NCI-H128 (cell line): ENCODE results near the gene PBX4.

Experiments
- DNase-seq: peaks from one replicate; lab custom pipeline; 2025; ENCODE audit not compliant: unreplicated experiment; lab: John Stamatoyannopoulos, UW

PBX4 gene

DNA sequence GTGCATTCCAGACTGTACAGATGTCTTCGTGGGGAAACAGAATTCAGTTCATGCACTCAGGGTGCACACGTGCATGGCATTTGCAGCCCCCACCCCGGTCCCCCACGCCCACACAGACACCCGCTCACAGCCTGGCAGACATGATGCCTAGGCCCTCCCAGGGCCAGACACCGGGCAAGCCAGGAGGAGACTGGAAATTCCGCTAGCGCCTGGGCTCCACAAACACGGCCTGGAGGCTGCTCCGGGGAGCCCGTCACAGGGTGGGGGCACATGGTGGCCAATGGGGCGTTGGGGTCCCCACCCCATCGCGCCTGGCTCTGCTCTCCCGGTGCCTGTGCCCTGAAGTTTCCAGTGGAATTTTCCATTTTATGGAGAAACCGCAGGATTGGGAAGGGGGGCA is 76.9 kb downstream of the PBX4 start:
- DNase-seq = no peak

DNA sequence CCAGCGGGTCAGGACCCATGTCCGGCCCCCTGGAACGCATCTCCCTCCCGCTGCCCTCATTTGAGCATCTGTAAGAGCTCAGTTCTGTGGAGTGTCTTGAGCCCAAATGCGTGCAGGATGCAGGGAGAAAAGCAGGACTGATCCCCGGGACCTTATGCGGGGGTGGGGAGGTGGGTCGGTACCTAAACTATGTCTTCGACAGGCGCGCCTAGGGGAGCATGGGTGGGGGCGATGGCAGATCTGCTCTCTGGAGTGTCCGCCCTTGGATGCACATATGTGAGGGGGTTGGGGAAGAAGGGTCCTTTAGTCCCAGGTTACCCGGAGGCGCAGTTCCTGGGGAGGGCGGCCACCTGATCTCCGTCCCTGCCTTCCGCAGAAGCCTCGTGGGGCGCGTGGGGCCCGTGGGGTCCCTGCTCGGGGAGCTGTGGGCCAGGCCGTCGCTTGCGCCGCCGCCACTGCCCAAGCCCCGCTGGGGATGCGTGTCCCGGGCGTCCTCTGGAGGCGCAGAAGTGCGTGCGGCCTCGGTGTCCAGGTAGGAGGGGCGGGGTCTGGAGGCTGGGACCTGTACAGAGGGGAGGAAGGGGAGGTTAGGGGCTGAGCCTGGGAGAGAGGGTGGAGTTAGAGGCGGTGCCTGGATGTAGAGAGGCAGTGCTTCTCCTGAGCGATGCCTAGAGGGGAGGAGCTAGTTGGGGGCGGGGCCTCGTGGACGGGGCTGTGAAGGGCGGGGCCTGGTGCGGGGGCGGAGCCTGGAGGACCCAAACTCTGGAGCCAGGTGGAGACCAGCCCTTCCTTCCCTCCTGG is 77.6 kb downstream of the PBX4 start:
- DNase-seq = no peak

DNA sequence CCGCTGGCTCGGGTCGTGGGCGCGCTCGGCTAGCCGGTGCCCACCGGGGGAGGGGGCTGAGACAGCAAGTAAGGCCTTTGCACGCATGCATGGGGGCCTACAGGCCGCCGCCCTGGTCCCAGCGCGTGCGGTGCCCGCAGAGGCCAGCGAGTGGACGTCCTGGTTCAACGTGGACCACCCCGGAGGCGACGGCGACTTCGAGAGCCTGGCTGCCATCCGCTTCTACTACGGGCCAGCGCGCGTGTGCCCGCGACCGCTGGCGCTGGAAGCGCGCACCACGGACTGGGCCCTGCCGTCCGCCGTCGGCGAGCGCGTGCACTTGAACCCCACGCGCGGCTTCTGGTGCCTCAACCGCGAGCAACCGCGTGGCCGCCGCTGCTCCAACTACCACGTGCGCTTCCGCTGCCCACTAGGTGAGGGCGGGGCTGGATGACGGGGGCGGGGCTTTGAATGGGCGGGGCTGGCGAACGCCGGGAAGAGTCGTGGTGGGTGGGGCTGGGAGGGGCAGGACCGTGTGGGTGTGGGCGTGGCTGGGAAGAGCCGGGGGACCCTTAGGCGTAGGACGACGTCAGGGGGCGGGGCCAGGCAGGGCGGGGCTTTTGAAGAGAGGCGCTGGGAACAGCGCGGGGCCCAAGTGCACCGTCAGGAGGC is 78.3 kb downstream of the PBX4 start:
- DNase-seq = no peak

- DNase-seq = no peak
Observed at GRCh38 chr19:19539698-19540063, 78.8 kb downstream of the PBX4 start.

DNA sequence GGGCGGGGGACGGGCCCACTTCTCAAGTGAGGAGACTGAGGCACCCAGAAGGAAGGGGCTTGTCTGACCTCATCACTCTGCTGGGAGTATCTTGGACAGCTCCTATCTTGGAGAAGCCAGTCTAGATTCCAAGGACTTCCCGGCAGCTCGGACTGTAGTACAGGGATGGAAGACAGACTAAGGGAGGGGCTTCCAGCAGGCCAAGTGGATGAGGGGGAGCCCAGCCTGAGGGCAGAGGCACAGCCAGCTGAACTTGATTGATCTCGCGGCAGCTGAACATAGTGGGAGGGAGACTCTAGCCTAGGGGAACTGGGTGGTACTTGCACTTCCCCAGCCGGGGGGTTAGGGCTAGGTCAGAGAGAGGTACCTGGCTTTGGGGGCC is 79.7 kb downstream of the PBX4 start:
- no peak for DNase-seq

DNA sequence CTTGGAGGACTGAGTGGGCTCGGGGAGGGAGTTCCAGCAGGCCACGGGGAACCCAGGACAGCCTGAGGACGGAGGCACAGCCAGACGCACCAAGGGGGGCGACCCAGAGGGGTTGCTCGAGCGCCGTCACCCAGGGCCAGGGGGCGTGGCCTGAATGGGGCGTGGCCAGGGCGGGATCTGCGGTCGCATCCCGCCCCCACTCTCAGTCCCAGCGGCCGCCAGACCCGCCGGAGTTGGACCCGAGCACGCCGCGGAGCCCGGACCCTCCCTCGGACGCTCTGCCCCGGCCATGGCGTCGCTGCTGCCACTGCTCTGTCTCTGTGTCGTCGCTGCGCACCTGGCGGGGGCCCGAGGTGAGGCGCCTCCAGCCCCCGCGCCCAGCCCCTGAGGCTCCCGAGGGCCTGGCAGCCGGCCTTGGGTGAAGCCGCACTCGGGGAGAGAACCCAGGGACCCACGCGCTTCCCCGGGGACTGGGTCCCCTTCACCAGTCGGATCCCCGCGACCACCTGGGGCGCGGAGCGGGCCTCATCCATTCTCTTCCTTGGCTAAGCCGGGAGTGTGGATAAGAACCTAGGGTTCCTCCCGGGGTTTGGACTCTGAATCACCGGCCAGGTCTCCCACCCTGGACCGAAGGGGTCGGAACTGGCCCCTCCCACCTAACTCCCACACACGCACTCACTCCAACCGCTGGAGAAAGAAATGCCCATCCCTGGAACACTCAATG is 80.3 kb downstream of the PBX4 start, which contains the start of gene CILP2:
CILP2 (plus strand) TSS at position 205 of the 724 bp plus-strand sequence; CDS start at position 290, 85 bp downstream.
- peak; percentile 30 for DNase-seq

GRCh38 chr19:19537075-19538048 is 81.1 kb downstream of the PBX4 start:
- DNase-seq = no peak

- no peak for DNase-seq
Observed at GRCh38 chr19:19535311-19536191, 82.9 kb downstream of the PBX4 start.

- DNase-seq = no peak
Observed at GRCh38 chr19:19534556-19535265, 83.8 kb downstream of the PBX4 start.

DNA sequence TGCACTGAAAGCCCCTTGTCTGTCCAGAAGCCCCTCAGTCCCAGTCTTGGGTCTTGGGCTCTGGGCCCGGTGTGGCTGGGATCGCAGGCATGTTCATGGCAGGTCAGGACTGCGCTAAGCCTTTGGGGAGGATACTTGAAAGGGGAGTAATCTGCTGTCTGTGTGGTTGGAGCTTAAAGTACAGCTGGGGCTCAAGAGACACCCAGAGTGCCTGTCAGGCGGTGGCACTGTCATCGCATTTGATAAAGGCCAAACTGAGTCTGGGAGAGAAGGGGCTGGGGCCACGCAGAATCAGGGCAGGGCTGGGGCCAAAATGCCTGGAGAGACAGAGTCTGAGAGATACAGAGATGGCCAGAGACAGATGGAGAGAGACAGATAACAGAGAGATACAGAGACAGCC is 84.6 kb downstream of the PBX4 start:
- DNase-seq = no peak

- no peak for DNase-seq
Observed at GRCh38 chr19:19532806-19533701, 85.4 kb downstream of the PBX4 start.

GRCh38 chr19:19531951-19532805 is 86.3 kb downstream of the PBX4 start:
- DNase-seq = peak; percentile 32

GRCh38 chr19:19530889-19531288 is 87.6 kb downstream of the PBX4 start:
- no peak for DNase-seq

DNA sequence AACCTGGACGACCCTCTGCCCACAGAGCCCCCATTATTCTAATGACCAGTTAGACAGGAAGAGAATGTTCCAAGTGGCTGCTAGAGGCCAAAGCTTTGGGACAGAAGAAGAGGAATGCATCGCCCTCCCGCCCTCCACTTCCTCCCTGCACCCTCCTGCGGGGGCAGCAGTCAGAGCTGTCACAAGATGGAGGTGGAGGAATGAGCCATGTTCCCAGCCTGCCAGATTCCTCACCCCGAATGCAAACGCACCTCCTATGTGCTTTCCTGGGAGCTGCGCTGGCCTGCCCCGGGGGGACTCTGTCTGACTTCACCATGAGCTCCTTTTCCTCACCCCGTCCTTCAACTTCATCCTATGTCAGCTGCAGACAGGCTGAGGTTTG is 88.1 kb downstream of the PBX4 start:
- no peak for DNase-seq

DNA sequence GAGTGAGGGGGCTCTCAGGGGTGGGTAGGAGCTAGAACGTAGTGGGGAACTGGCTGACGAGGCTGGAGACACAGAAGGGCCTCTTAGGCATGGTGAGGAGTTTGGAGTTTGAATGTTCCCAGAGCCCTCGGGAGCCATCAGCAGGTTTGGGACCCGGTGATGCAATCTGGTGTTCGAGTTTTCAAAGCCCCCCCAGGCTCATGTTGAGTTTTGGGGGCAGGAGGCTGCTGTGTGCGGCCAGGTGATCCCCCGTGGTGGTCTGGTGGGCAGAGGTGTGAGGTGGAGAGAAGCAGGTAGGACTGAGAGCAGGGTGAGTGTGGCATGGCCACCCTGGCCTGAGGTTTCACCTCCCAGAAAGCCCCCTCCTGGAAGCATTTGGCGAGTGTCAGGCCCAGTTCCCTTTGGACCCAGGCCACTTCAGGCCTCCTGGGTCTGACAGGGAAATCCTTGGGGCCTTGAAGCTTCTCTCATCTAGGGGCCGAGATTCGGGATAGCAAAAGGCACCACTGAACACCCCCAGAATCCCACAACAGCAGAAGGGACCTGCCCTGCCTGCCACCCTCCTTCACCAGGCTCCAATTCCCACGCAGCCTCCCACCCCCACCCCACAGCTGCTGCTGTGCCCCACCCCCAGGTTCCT is 88.6 kb downstream of the PBX4 start:
- DNase-seq = no peak

DNA sequence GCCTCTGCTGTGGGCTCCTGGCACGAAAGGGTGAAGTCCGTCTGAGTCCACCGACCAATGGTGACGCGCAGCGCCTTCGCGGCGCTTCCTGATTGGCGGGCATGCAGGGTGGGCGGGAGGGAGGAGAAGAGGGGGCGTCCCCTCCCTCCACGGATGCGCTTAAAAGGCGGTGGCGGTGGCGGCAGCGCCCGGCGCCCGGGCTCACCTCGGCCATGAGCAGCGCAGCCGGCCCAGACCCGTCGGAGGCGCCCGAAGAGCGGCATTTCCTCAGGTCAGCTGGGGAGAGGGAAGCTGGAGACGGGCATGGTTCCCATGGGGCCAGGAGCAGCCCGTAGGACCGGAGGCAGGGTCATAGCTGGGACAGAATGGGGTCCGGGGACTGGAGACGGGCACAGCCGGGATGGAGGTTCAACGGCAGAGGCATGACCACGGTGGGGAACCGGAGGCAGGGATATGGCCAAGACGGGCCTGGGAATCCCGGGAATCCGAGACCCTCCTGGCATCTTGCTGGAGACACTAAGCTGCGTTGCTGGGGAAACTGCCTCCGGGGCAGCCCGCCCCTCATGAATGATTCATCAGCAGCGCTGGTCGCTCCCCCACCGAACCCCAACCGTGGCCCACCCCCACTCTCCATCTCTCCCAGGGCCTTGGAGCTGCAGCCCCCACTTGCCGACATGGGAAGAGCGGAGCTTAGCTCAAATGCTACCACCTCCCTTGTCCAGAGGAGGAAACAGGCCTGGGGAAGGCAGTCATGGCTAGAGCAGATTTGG is 89.6 kb downstream of the PBX4 start, which contains the start of gene YJEFN3:
YJEFN3 (plus strand) TSS at position 191 of the 770 bp plus-strand sequence; CDS start at position 213, 22 bp downstream.
- no peak for DNase-seq
